ENCODE data around the gene TTLL12.

The TTLL12 gene

GRCh38 chr22:43118953-43119458, 67.9 kb downstream of the TTLL12 start:
- DNase-seq: no peak

DNA sequence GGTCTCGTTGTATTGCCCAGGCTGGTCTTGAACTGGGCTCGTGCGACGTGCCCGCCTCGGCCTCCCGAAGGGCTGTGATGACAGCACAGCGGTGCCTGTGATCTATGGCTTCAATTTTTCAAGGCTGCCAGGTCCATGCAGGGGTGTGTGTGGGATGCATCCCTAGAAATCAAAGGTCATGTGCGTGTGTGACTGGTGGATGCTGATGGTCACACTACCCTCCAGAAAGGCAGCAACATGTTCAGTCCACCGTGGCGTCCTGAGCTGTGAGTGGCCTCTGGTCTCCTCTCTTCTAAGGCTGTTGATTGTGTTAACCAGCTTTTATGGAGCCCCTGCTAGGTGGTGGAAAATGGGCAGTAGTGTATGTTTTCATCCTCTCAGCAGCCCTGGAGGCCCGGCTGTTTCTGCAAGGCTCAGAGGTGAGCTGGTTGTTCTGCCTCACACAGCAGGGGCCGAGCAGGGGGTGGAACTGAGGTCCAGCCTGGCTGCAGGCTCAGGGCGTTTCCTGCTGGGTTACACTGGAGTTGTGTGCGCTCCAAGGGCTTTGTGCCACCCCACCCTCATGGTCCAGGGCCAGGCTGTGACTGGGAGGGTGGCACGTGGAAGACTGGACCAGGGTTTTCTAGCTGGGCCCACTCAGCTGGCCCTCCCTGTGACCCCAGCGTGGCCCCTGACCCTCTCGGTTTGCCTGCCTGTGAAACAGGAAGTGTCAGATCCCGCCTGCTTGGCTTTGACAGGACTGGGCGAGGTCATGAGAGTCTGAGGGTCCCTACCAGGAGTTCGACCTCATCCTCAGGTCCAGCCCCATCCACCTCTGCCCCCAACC, 68.7 kb downstream of the TTLL12 start:
- no peak for DNase-seq

- DNase-seq: no peak
Measured at GRCh38 chr22:43116932-43117331, 70.0 kb downstream of the TTLL12 start.
